Measurements from ENCODE around the gene CA10.
A peak's percentile ranks its signal among the peaks of the same experiment; 100 is the strongest.

CA10 gene

DNA sequence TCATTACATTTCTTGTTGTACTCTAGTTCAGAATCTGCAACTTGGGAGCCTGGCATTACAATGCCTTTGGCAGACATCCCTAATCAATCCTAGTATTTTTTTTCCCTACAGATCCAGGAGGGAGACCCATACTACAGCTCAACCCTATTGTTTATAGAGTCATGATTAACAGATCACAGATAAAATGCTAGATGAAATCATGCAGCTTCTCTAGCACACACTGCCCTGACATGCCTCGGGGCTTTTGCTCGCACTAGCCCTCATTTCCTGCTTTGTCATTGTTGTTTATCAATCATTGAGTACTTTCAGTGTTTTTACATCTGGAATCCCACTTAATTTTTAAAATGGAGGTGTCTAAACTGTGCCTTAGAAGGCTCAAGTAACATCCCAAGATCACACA lies 412.5 kb downstream of the CA10 start:
- TF ChIP-seq, protein P1, sequence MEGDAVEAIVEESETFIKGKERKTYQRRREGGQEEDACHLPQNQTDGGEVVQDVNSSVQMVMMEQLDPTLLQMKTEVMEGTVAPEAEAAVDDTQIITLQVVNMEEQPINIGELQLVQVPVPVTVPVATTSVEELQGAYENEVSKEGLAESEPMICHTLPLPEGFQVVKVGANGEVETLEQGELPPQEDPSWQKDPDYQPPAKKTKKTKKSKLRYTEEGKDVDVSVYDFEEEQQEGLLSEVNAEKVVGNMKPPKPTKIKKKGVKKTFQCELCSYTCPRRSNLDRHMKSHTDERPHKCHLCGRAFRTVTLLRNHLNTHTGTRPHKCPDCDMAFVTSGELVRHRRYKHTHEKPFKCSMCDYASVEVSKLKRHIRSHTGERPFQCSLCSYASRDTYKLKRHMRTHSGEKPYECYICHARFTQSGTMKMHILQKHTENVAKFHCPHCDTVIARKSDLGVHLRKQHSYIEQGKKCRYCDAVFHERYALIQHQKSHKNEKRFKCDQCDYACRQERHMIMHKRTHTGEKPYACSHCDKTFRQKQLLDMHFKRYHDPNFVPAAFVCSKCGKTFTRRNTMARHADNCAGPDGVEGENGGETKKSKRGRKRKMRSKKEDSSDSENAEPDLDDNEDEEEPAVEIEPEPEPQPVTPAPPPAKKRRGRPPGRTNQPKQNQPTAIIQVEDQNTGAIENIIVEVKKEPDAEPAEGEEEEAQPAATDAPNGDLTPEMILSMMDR (conservative IDR thresholded peaks at IDR 0.05) = no peak
- H3K27ac ChIP-seq = no peak overlapping the region

DNA sequence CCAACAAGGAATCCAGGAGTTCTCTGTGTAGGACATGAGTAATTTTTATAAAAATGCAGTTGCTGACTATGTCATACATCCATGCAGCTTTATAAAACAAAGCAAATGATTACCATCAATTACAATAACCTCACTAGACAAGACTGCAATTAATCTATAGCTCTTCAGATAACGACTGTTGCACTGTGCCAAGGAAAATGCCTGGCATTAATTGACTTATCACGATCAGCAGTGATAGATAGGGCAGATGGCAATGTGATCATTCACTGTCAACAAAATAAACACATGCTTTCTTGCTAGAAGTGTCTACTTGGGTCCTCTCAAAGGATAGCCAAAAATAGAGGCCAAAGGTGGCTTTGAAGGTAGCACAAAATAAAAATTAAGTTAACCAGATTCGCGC lies 415.0 kb downstream of the CA10 start:
- no peak overlapping the region for H3K27ac ChIP-seq
- TF ChIP-seq, protein P1 (conservative IDR thresholded peaks at IDR 0.05) = no peak

DNA sequence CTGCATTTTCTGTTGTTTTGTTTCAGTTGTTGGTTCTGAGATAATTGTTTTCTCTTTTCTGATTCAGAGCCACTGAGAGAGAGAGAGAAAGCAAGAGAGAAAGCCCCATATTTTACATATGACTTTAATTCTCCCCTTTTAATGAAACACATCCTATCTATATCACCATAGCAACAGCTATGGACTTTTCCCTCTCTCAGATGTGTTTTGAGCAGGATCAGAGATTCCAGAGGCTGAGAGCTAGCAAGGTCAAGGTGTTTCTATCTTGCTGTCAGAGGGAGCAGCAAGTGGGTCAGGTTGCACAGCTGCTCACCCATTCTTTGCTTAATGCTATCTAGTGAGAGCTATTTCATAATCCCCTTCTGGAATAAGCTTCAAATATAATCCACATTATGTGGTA lies 415.9 kb downstream of the CA10 start:
- no peak overlapping the region for H3K27ac ChIP-seq
- TF ChIP-seq, protein P1 (conservative IDR thresholded peaks at IDR 0.05) = no peak

DNA sequence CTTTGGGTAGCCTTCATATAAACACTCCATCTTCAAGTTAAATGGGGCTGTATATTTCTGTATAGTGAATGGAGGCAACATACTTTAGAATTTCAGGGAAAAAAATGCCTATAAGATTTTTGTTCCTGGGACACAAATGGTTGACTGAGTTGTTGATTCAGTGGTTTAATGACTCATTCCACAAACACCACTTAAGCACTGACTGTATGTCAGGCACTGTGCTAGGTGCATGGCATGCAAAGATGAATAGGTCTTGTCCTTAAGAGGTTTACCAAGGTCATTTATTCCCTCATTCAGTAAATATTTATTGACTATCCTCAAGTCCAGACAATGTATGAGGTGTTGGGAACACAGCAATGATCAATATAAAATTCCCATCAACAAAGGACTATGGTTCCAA lies 417.1 kb downstream of the CA10 start:
- peak overlapping the region; percentile 96; the same call in 1 of the 2 replicates for H3K27ac ChIP-seq
- TF ChIP-seq, protein P1 (conservative IDR thresholded peaks at IDR 0.05) = no peak

DNA sequence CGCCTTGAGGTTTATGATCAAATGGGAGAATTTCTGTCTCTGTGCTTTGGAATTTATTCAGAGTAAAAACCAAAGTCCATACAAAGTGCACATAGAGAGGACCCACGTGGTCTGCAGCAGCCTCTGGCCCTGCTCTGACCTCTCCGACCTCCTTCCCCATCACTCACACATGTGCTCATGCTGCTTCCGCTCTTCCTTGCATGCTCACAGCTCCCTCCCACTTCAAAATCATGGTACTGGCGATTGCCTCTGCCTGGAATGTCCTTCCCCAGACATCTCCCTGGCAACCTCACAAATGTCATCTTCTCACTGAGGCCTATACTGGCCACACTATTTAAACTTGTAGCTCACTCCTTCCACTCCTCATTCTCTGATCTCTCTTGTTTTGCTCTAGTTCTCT lies 418.0 kb downstream of the CA10 start:
- H3K27ac ChIP-seq = peak overlapping the region; percentile 96
- TF ChIP-seq, protein P1 (conservative IDR thresholded peaks at IDR 0.05) = no peak

DNA sequence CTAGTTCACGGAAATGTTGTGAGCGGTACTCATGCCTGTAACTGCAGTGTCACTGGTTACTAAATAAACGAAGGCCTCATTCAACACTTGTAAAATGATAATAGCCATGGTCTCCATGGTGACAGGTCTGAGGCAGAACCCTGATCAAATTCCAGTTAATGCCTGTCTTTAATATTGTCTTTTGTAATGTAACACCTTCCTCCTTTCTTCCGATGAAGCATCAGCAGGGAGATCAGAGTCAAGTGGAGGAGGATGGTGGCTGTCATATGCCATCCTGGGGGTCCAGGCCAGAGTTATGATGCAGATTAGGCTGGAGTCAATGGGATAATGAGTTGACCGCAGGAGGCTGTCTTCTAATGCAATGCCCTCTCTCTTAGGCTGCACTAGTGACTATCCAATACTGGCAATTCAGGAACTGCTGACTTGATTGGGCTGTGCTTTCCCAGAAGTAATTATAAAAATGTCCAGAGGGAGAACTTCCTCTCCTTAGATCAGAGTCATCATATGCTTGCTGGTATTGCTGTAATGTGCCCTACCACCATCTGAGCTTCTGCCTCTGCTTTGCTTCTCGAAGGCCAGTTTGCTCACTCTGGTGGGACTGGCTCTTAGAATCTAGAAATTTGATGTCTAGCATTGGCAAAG lies 419.1 kb downstream of the CA10 start:
- TF ChIP-seq, protein P1 (conservative IDR thresholded peaks at IDR 0.05) = no peak

DNA sequence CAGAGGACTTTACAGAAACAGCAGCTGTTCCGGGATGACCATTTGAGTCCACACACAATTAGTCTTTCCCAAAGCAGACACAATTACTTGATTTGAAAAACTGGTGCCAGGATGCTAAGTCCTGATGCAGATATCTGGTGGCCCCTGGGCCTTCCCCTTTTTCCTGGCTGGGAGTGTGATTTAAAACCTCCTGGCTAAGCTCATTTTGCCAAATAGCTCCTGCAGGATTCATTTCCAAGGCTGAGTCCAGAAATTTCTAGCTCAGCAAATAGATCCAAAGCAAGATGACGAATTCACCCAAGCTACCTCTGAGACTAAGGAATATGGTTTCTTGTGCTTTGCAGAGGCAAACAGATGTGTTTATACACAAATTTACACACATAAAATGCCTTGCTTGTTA lies 422.2 kb downstream of the CA10 start:
- no peak overlapping the region for H3K27ac ChIP-seq
- TF ChIP-seq, protein P1 (conservative IDR thresholded peaks at IDR 0.05) = no peak

More for the DNA sequence above, 419.1 kb downstream of the CA10 start:
- peak overlapping the region; percentile 96 for H3K27ac ChIP-seq

All from VCaP (cell line).